ENCODE data around the gene H2BK1. TPM values are rescaled to one million over a fixed set of nuclear protein-coding genes. Genes with fewer than 3 reads are reported as not detected.

H2BK1 gene
- total and polyA plus RNA-seq, 2 of the 13 experiments (the other 11 are each of a cell fraction or from before 2014, with no cell fraction given) = not detected

GRCh38 chr7:151172273-151173141 is 37.8 kb downstream of the H2BK1 start (continued):
- TF ChIP-seq ZNF350 (CRISPR knock-in tag; IDR thresholded peaks at IDR 0.05; ENCODE audit: borderline replicate concordance, low read depth) (peak; percentile 70), SRSF9 (IDR thresholded peaks at IDR 0.05; ENCODE audit: borderline replicate concordance, insufficient read depth, low read depth, low read length, poor library complexity, severe bottlenecking) (no peak), FIP1L1 (IDR thresholded peaks at IDR 0.05; ENCODE audit: borderline replicate concordance, insufficient read depth, low read depth, low read length) (no peak), ARID2 (CRISPR knock-in tag; IDR thresholded peaks at IDR 0.05; ENCODE audit: borderline replicate concordance) (no peak), ZNF784 (CRISPR knock-in tag; IDR thresholded peaks at IDR 0.05; ENCODE audit: borderline replicate concordance) (0 out of 2 replicates have a peak, but pooled peaks have one; percentile 53), ZNF557 (CRISPR knock-in tag; IDR thresholded peaks at IDR 0.05) (no peak), TSC22D2 (CRISPR knock-in tag; IDR thresholded peaks at IDR 0.05; ENCODE audit: borderline replicate concordance) (peak; percentile 64; the same call in 1 of the 2 replicates), TEAD3 (CRISPR knock-in tag; optimal IDR thresholded peaks at IDR 0.05; ENCODE audit: borderline replicate concordance) (peak; percentile 90), HOXA3 (CRISPR knock-in tag; IDR thresholded peaks at IDR 0.05) (peak; percentile 58; the same call in 1 of the 2 replicates), FOXK1 (CRISPR knock-in tag; IDR thresholded peaks at IDR 0.05; ENCODE audit: borderline replicate concordance, low read depth) (peak; percentile 52; the same call in 1 of the 2 replicates), HDAC2 (CRISPR knock-in tag; IDR thresholded peaks at IDR 0.05) (peak; percentile 56; the same call in 1 of the 2 replicates), LCORL (IDR thresholded peaks at IDR 0.05) (no peak), LCORL (CRISPR knock-in tag; IDR thresholded peaks at IDR 0.05) (peak; percentile 48; the same call in 1 of the 2 replicates), MIER2 (CRISPR knock-in tag; IDR thresholded peaks at IDR 0.05) (peak; percentile 62; the same call in 1 of the 2 replicates), MTF2 (CRISPR knock-in tag; IDR thresholded peaks at IDR 0.05; ENCODE audit: borderline replicate concordance) (peak; percentile 88; the same call in 1 of the 2 replicates), ZFP91 (CRISPR knock-in tag; IDR thresholded peaks at IDR 0.05; ENCODE audit: borderline replicate concordance) (peak; percentile 54; the same call in 1 of the 2 replicates), ZGPAT (CRISPR knock-in tag; IDR thresholded peaks at IDR 0.05) (peak; percentile 41; the same call in 1 of the 2 replicates), TBX2 (CRISPR knock-in tag; IDR thresholded peaks at IDR 0.05; ENCODE audit: borderline replicate concordance) (0 out of 2 replicates have a peak, but pooled peaks have one; percentile 33), ERF (CRISPR knock-in tag; IDR thresholded peaks at IDR 0.05) (peak; percentile 74; the same call in 1 of the 2 replicates), ZNF44 (CRISPR knock-in tag; IDR thresholded peaks at IDR 0.05) (0 out of 2 replicates have a peak, but pooled peaks have one; percentile 41), SATB2 (CRISPR knock-in tag; IDR thresholded peaks at IDR 0.05) (no peak), RAD21 (CRISPR knock-in tag; IDR thresholded peaks at IDR 0.05) (peak; percentile 95), ZNF124 (CRISPR knock-in tag; IDR thresholded peaks at IDR 0.05) (peak; percentile 85), ZNF362 (CRISPR knock-in tag; IDR thresholded peaks at IDR 0.05; ENCODE audit: borderline replicate concordance) (peak; percentile 29; the same call in 1 of the 2 replicates)
